Endothelial cell of umbilical vein (primary cell): ENCODE data around the gene CFAP65. TPM values are rescaled to one million over a fixed set of nuclear protein-coding genes. Genes with fewer than 3 reads are reported as not detected.

Experiments
- BruUV-seq: library from RNA; stranded (reverse); fragments of 400-500 nt; replicated peaks from 2 replicates; lab custom pipeline; 2021; lab: Mats Ljungman, UMichigan
- CTCF ChIA-PET: fragments of 300-600, 350-600 bp; sonication (Branson Sonifier 250); formaldehyde crosslinking; loops from one replicate; lab custom pipeline; 2021; ENCODE audit warnings: antibody characterized with exemption, inconsistent platforms; lab: Charles Lee
- POLR2A ChIA-PET: fragments of 300-600, 350-600 bp; sonication (Branson Sonifier 250); formaldehyde crosslinking; loops from one replicate; lab custom pipeline; 2021; ENCODE audit warnings: antibody characterized with exemption, inconsistent platforms; lab: Charles Lee
- DNase-seq: peaks from one replicate; pipeline ENCODE4 v3.0.0-alpha.2; 2011; ENCODE audit warnings: low read depth, low spot score
- FAIRE-seq: peaks from 2 replicates; lab custom pipeline; 2011; peaks lifted over from hg19 to GRCh38; lab: Jason Lieb, UNC
- H2AFZ ChIP-seq: 2 replicates; pipeline ENCODE4 v1.6.0; 2012; ENCODE audit warnings: low read depth, low read length, control low read depth, inconsistent platforms
- H3K27ac ChIP-seq: 2 replicates; pipeline ENCODE4 v1.5.1; 2011; ENCODE audit warnings: low read depth, mild to moderate bottlenecking, control low read depth, low read length, moderate library complexity; ENCODE audit not compliant: insufficient read depth
- H3K27me3 ChIP-seq, 2 experiments: 2 replicates each; pipeline versions ENCODE4 v1.6.0 to v1.6.1; 2011; ENCODE audit warnings: low read length in 2 of 2, mixed read lengths in 1 of 2; ENCODE audit not compliant: control insufficient read depth in 2 of 2, insufficient read depth in 2 of 2
- H3K36me3 ChIP-seq, 2 experiments: 2 replicates in 1 of 2; 3 replicates in 1 of 2; pipeline ENCODE4 v1.5.1; 2011; ENCODE audit warnings: low read length in 2 of 2, mild to moderate bottlenecking in 1 of 2, moderate library complexity in 1 of 2; ENCODE audit not compliant: control insufficient read depth in 2 of 2, insufficient read depth in 2 of 2; ENCODE audit errors: extremely low read depth in 1 of 2
- H3K4me1 ChIP-seq: 3 replicates; pipeline ENCODE4 v1.5.1; 2011; ENCODE audit warnings: mild to moderate bottlenecking, low read length; ENCODE audit not compliant: control insufficient read depth, insufficient read depth; ENCODE audit errors: extremely low read depth
- H3K4me2 ChIP-seq: 2 replicates; pipeline ENCODE4 v1.6.1; 2011; ENCODE audit warnings: low read length, control low read depth, mixed read lengths; ENCODE audit not compliant: insufficient read depth
- H3K4me3 ChIP-seq, 3 experiments: fragments of 200-600 bp in 1 of 3; sonication (generic), shearing (Covaris generic) in 1 of 3; replicated peaks in 1 of 3; 2 replicates each; pipeline ENCODE4 v1.5.1; 2011 to 2016; ENCODE audit warnings: control low read depth in 3 of 3, low read length in 3 of 3, mild to moderate bottlenecking in 2 of 3, inconsistent platforms in 1 of 3, low read depth in 1 of 3, moderate library complexity in 1 of 3; ENCODE audit not compliant: insufficient read depth in 1 of 3
- H3K79me2 ChIP-seq: 2 replicates; pipeline ENCODE4 v1.6.0; 2012; ENCODE audit warnings: low read length, inconsistent platforms; ENCODE audit not compliant: control insufficient read depth, insufficient read depth
- H3K9ac ChIP-seq: replicated peaks from 2 replicates; pipeline ENCODE3; 2011; ENCODE audit warnings: low read length, control low read depth; ENCODE audit not compliant: insufficient read depth; ENCODE audit errors: extremely low read depth
- H3K9me1 ChIP-seq: replicated peaks from 3 replicates; pipeline ENCODE4 v1.6.0; 2011; ENCODE audit warnings: mild to moderate bottlenecking, low read length; ENCODE audit not compliant: control insufficient read depth, insufficient read depth; ENCODE audit errors: extremely low read depth
- H3K9me3 ChIP-seq: replicated peaks from 2 replicates; pipeline ENCODE4 v1.5.1; 2012; ENCODE audit warnings: low read length, inconsistent platforms; ENCODE audit not compliant: control insufficient read depth, insufficient read depth
- H4K20me1 ChIP-seq: replicated peaks from 2 replicates; pipeline ENCODE3; 2011; ENCODE audit warnings: mild to moderate bottlenecking, low read length; ENCODE audit not compliant: control insufficient read depth, insufficient read depth; ENCODE audit errors: extremely low read depth
- CTCF ChIP-seq, 2 donors: IDR thresholded peaks; 1 replicate in 1 of 2; 2 replicates in 1 of 2; pipeline ENCODE4 v1.5.1; 2011; ENCODE audit warnings: low read length in 2 of 2, mild to moderate bottlenecking in 2 of 2, moderate library complexity in 2 of 2, control low read depth in 1 of 2, inconsistent platforms in 1 of 2, low read depth in 1 of 2; ENCODE audit not compliant: insufficient read depth in 1 of 2; ENCODE audit errors: extremely low read depth in 1 of 2
- EZH2 ChIP-seq: IDR thresholded peaks from 2 replicates; pipeline ENCODE4 v1.6.1; 2012; ENCODE audit warnings: borderline replicate concordance, low read depth, mild to moderate bottlenecking, moderate library complexity, low read length, inconsistent platforms; ENCODE audit not compliant: severe bottlenecking
- FOS ChIP-seq: IDR thresholded peaks from 2 replicates; pipeline ENCODE4 v1.6.1; 2011; ENCODE audit warnings: mild to moderate bottlenecking, low read length, moderate library complexity, borderline replicate concordance; ENCODE audit not compliant: insufficient read depth
- GATA2 ChIP-seq: IDR thresholded peaks from 2 replicates; pipeline ENCODE4 v1.7.0; 2011; ENCODE audit warnings: low read depth, mild to moderate bottlenecking, moderate library complexity, mixed read lengths, low read length; ENCODE audit not compliant: insufficient read length, insufficient read depth
- JUN ChIP-seq: IDR thresholded peaks from 2 replicates; pipeline ENCODE4 v1.6.1; 2011; ENCODE audit warnings: borderline replicate concordance, low read depth; ENCODE audit not compliant: insufficient read length, insufficient read depth
- MYC ChIP-seq: IDR thresholded peaks from one replicate; pipeline ENCODE4 v1.6.1; 2011; ENCODE audit warnings: mild to moderate bottlenecking, low read depth, low read length
- POLR2A ChIP-seq: IDR thresholded peaks from 2 replicates; pipeline ENCODE4 v1.6.1; 2012; ENCODE audit warnings: low read depth, mild to moderate bottlenecking, control low read depth, low read length
- POLR2AphosphoS5 ChIP-seq: IDR thresholded peaks from 2 replicates; pipeline ENCODE4 v1.6.1; 2012; ENCODE audit warnings: low read depth, mild to moderate bottlenecking, control low read depth, low read length, moderate library complexity; ENCODE audit not compliant: insufficient read depth
- dilution Hi-C: fragments of 300-500 bp; cut with MboI; formaldehyde crosslinking; loops from one replicate; pipeline ENCODE4 v1.15.0; 2019; ENCODE audit warnings: low sequenced_read_pairs; ENCODE audit not compliant: extremely low pct_ligation_motif_present
- intact Hi-C: fragments of 100-400 bp; cut with micrococcal nuclease; formaldehyde crosslinking; loops from one replicate; pipeline ENCODE4 v1.10.0; 2022
- polyA plus RNA-seq, 4 experiments: library from polyadenylated mRNA; depleted of rRNA in 3 of 4; stranded (reverse) in 3 of 4; unstranded in 1 of 4; fragments of >200 nt; gene quantifications; 2 replicates each; pipeline versions ENCODE4 v1.2.1 to v1.2.3, GENCODE V29; 2011 to 2012; ENCODE audit warnings: missing spikeins in 1 of 4
- total RNA-seq: library from RNA; stranded (reverse); gene quantifications from 2 replicates; pipeline ENCODE4 v1.2.3, GENCODE V29; 2021
- TF ChIP-seq, protein P1 (sequence below): IDR thresholded peaks from 2 replicates; pipeline ENCODE4 v1.6.1; 2011; ENCODE audit not compliant: insufficient read depth, insufficient read length

Gene CFAP65
- total and polyA plus RNA-seq, 2 donors (not counting 3 experiments of a cell fraction or from before 2014, with no cell fraction given), result 0.03 TPM; not detected in 1

GRCh38 chr2:219024059-219024458, 17.3 kb downstream of the CFAP65 start:
- H3K9me1 ChIP-seq, result no peaks in the 10 kb centered on the region
- intact Hi-C loops, result no loop called here
- no peak overlapping the region for H3K4me3 ChIP-seq
- H3K27ac ChIP-seq, result no peak overlapping the region
- H3K27me3 ChIP-seq, result peaks cover 0 to 7% of the 10 kb centered on the region in 2 experiments
- H3K9me3 ChIP-seq, result no peaks in the 10 kb centered on the region
- dilution Hi-C loops, result no loop called here
- FAIRE-seq (no peak), DNase-seq (no peak)
- H4K20me1 ChIP-seq, result no peaks in the 10 kb centered on the region
- no TSS peak for BruUV-seq
- H3K9ac ChIP-seq, result no peak overlapping the region
- no peaks in the 10 kb centered on the region for H3K79me2 ChIP-seq
- H3K36me3 ChIP-seq, result no peaks in the 10 kb centered on the region
- TF ChIP-seq FOS (no peak), JUN (no peak), CTCF (IDR thresholded peaks at IDR 0.05; ENCODE audit: extremely low read depth in 1 of 2, insufficient read depth in 1 of 2, low read depth in 1 of 2, low read length in 2 of 2) (no peak), EZH2 (no peak), POLR2A (no peak), MYC (no peak), POLR2AphosphoS5 (no peak), GATA2 (no peak)
- TF ChIP-seq, protein P1, sequence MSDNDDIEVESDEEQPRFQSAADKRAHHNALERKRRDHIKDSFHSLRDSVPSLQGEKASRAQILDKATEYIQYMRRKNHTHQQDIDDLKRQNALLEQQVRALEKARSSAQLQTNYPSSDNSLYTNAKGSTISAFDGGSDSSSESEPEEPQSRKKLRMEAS, result no peak
- no peak overlapping the region for H2AFZ ChIP-seq
- POLR2A ChIA-PET, result no interaction called here
- H3K4me2 ChIP-seq, result no peak overlapping the region
- no peaks in the 10 kb centered on the region for H3K4me1 ChIP-seq
- CTCF ChIA-PET, result interaction anchor here (1.2 to 9.9 kb wide), 4 partner anchors 28 to 130 kb away, joined by 6 to 418 read pairs (median 12); partner anchors contain the start of gene NHEJ1
